ENCODE measurements around the gene ZBTB22.

The ZBTB22 gene

DNA sequence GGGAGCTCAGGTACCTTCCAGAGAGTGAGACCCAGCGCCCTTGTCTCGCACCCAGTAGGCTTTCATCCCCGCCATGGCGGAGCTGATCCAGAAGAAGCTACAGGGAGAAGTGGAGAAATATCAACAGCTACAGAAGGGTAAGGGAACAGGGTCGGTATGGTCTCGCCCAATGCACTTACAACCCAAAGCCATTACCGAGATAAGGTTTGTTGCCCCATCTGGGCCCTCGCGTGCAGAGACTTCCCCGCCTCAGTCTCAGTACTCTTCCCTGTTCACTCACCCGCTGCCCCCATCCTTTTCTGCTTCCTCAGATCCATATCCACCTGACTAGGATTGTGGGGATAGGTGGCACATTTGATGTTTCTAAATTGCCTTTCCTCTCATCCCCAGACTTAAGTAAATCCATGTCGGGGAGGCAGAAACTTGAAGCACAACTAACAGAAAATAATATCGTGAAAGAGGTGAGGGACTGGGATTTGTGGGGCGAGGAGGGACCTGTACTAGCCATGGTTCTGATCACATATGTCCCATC is 27.7 kb downstream of the ZBTB22 start:
- Histone ChIP-seq H3K18ac (ENCODE audit: low read depth in 1 of 2, low read length in 2 of 2) (peak overlapping the region in 1 of 2 experiments; percentile 63), H3K36me3 (ENCODE audit: control insufficient read depth in 1 of 2, insufficient read depth in 2 of 2, low read depth in 1 of 2, low read length in 2 of 2) (peaks cover 48 to 74% of the 10 kb centered on the region in 2 experiments), H2BK12ac (ENCODE audit: low read length in 2 of 2) (no peak overlapping the region), H3K14ac (ENCODE audit: low read length in 2 of 2) (no peak overlapping the region), H3K4me2 (ENCODE audit: low read length, poor library complexity, severe bottlenecking) (peak overlapping the region; percentile 78), H3K27me3 (ENCODE audit: control insufficient read depth in 1 of 2, insufficient read depth in 1 of 2, low read length in 2 of 2) (no peaks in the 10 kb centered on the region), H4K91ac (ENCODE audit: low read length) (peak overlapping the region; percentile 66), H3K4ac (ENCODE audit: low read depth in 1 of 2, low read length in 2 of 2) (peak overlapping the region; percentile 8 to 9), H3K27ac (ENCODE audit: low read length, poor library complexity, severe bottlenecking) (no peak overlapping the region), H2AK5ac (ENCODE audit: low read length, severe bottlenecking) (no peak overlapping the region), H2AFZ (ENCODE audit: low read depth, low read length) (no peak overlapping the region), H2BK15ac (ENCODE audit: low read depth, poor library complexity, severe bottlenecking) (no peak overlapping the region), H2BK120ac (ENCODE audit: low read depth, low read length) (no peak overlapping the region), H3K4me1 (ENCODE audit: control insufficient read depth, insufficient read depth, low read depth, low read length) (peaks cover 15% of the 10 kb centered on the region), H3K79me1 (replicated peaks; ENCODE audit: low read length, poor library complexity, severe bottlenecking) (peaks cover 35% of the 10 kb centered on the region), H3K9ac (ENCODE audit: low read length) (peak overlapping the region; percentile 96), H3K9me3 (ENCODE audit: control insufficient read depth, low read length) (no peaks in the 10 kb centered on the region), H3K4me3 (ENCODE audit: insufficient read depth in 1 of 2, low read depth in 1 of 2, low read length in 2 of 2) (peak overlapping the region; percentile 73 to 97), H2BK5ac (ENCODE audit: low read depth, low read length, poor library complexity, severe bottlenecking) (no peak overlapping the region), H3K23ac (ENCODE audit: low read length in 2 of 2) (no peak overlapping the region), H4K8ac (ENCODE audit: low read length) (peak overlapping the region; percentile 21)
- WGBS, result 13% methylated on average over 8 of the region's 14 CpGs
- peak; percentile 56 for DNase-seq

DNA sequence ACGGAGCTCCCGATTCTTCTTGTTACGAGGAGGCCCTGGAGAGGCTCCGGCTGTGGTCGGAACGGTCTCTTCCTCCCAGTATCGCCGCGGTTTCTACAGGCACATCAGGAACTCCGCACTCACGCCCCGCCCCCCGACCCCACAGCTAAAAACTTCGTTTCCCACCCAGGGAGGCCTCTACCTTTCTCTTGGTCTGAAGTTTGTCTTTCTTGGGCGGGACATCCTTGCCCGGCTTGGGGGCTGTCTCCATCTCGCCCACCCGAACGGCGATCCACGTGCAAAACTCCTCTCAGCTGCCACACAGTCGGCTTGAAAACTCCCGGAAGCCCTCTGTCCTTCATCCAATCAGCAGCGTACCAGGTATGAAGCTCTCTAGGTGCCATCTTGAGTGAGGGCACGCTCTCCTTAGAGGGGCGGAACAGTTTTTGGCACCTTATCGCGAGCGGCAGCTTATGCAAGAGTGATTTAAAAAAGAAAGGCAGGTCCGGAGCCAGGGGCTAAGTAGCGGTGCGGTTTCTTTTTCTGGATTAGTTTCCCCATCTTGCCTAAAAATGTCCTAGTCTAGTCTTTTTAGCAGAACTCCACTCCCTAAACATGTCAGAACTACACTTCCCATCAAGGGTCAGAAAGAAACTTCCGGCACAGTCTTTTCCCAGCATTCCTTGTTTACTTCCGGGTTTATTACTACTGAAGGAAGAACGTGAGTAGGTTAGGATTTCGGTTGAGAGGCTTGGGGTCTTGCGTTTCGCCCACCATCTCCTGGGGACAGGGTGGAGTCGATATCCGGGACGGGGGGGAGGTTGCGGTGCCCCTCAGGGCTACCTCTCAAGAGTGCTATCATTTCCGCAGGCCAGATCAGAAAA is 28.4 kb downstream of the ZBTB22 start, which contains the start of the genes PFDN6 and WDR46:
TSS of gene PFDN6 (plus strand) at position 681 of the 863 bp plus-strand sequence. CDS start 256 bp downstream, outside the sequence.
TSS of gene WDR46 (minus strand) at position 319 of the 863 bp plus-strand sequence. CDS start at position 250, 69 bp downstream.
- Histone ChIP-seq H4K8ac (ENCODE audit: low read length) (peak within 1 kb of the TSS; percentile 21), H2BK5ac (ENCODE audit: low read depth, low read length, poor library complexity, severe bottlenecking) (peak within 1 kb of the TSS; percentile 15)

DNA sequence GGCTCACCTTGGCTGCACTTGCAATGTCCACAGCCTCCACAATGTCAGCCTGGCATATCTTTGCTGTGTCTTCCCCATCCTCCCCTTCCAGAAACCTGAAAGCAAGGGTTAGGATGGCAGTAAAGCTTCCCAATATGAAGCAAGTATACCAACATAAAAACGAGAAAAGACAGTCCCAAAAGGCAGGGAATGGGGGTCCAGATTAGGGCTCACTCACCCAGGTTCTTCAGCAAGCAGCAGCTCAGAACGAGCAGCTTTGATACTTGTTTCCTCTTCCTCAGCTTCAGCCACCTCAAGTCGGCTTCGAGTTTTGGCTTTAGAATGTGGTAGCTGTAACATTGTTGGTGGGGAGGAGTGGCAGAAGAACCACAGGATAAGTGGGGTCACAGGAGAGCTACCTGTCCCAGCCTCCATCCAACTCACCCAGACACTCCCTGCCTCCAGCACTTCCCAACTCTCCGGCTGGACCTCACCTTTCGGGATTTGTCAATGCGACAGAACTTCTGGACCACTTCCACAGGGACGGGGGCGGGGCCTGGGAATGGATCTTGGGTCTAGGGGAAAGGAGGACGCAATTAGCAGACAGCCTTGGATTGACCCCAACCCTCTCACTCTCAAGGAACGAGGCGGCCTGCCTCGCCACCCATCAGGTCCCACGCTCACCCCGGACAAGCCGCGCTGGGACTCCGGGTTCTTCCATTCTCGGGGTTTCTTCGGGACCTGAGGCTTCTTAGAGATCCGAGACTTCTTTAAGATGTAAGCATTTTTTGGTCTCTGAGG is 29.2 kb downstream of the ZBTB22 start:
- no peak overlapping the region for H3K23ac ChIP-seq (ENCODE audit: low read length in 2 of 2)
- no peak overlapping the region for H2BK15ac ChIP-seq (ENCODE audit: low read depth, poor library complexity, severe bottlenecking)
- peaks cover 15% of the 10 kb centered on the region for H3K4me1 ChIP-seq (ENCODE audit: control insufficient read depth, insufficient read depth, low read depth, low read length)
- no peak overlapping the region for H2AFZ ChIP-seq (ENCODE audit: low read depth, low read length)
- peaks cover 47 to 74% of the 10 kb centered on the region in 2 experiments for H3K36me3 ChIP-seq (ENCODE audit: control insufficient read depth in 1 of 2, insufficient read depth in 2 of 2, low read depth in 1 of 2, low read length in 2 of 2)
- H3K4me2 ChIP-seq (ENCODE audit: low read length, poor library complexity, severe bottlenecking), result peak overlapping the region; percentile 73
- peak overlapping the region; percentile 96 for H3K9ac ChIP-seq (ENCODE audit: low read length)
- 20% methylated on average over 13 of the region's 21 CpGs for WGBS
- H3K14ac ChIP-seq (ENCODE audit: low read length in 2 of 2), result no peak overlapping the region
- peak overlapping the region; percentile 15 for H2BK5ac ChIP-seq (ENCODE audit: low read depth, low read length, poor library complexity, severe bottlenecking)
- no peaks in the 10 kb centered on the region for H3K9me3 ChIP-seq (ENCODE audit: control insufficient read depth, low read length)
- DNase-seq, result no peak
- H3K79me1 ChIP-seq (replicated peaks; ENCODE audit: low read length, poor library complexity, severe bottlenecking), result peaks cover 36% of the 10 kb centered on the region
- no peak overlapping the region for H3K27ac ChIP-seq (ENCODE audit: low read length, poor library complexity, severe bottlenecking)
- no peak overlapping the region for H2AK5ac ChIP-seq (ENCODE audit: low read length, severe bottlenecking)
- peak overlapping the region; percentile 31 for H4K91ac ChIP-seq (ENCODE audit: low read length)
- no peak overlapping the region for H3K18ac ChIP-seq (ENCODE audit: low read depth in 1 of 2, low read length in 2 of 2)
- no peak overlapping the region for H2BK12ac ChIP-seq (ENCODE audit: low read length in 2 of 2)
- H4K8ac ChIP-seq (ENCODE audit: low read length), result peak overlapping the region; percentile 9
- no peaks in the 10 kb centered on the region for H3K27me3 ChIP-seq (ENCODE audit: control insufficient read depth in 1 of 2, insufficient read depth in 1 of 2, low read length in 2 of 2)
- H3K4me3 ChIP-seq (ENCODE audit: insufficient read depth in 1 of 2, low read depth in 1 of 2, low read length in 2 of 2), result peak overlapping the region; percentile 73 to 97
- H3K4ac ChIP-seq (ENCODE audit: low read depth in 1 of 2, low read length in 2 of 2), result peak overlapping the region in 1 of 2 experiments; percentile 43
- no peak overlapping the region for H2BK120ac ChIP-seq (ENCODE audit: low read depth, low read length)

More for the DNA sequence above, 28.4 kb downstream of the ZBTB22 start, which contains the start of the genes PFDN6 and WDR46:
- H3K9me3 ChIP-seq (ENCODE audit: control insufficient read depth, low read length), result no peaks in the 10 kb centered on the region
- peak; percentile 96 for DNase-seq
- H3K23ac ChIP-seq (ENCODE audit: low read length in 2 of 2), result no peak within 1 kb of the TSS
- H3K18ac ChIP-seq (ENCODE audit: low read depth in 1 of 2, low read length in 2 of 2), result peak within 1 kb of the TSS; percentile 52 to 63
- H3K4me1 ChIP-seq (ENCODE audit: control insufficient read depth, insufficient read depth, low read depth, low read length), result peaks cover 15% of the 10 kb centered on the region
- H3K36me3 ChIP-seq (ENCODE audit: control insufficient read depth in 1 of 2, insufficient read depth in 2 of 2, low read depth in 1 of 2, low read length in 2 of 2), result peaks cover 45 to 74% of the 10 kb centered on the region in 2 experiments
- peak within 1 kb of the TSS in 1 of 2 experiments; percentile 69 for H3K14ac ChIP-seq (ENCODE audit: low read length in 2 of 2)
- H4K91ac ChIP-seq (ENCODE audit: low read length), result peak within 1 kb of the TSS; percentile 66
- WGBS, result under 1% methylated on average over 42 of the region's 43 CpGs
- peak within 1 kb of the TSS; percentile 90 for H2AFZ ChIP-seq (ENCODE audit: low read depth, low read length)
- H3K9ac ChIP-seq (ENCODE audit: low read length), result peak within 1 kb of the TSS; percentile 96
- no peak within 1 kb of the TSS for H2AK5ac ChIP-seq (ENCODE audit: low read length, severe bottlenecking)
- H3K79me1 ChIP-seq (replicated peaks; ENCODE audit: low read length, poor library complexity, severe bottlenecking), result peaks cover 37% of the 10 kb centered on the region
- H2BK12ac ChIP-seq (ENCODE audit: low read length in 2 of 2), result no peak within 1 kb of the TSS
- no peaks in the 10 kb centered on the region for H3K27me3 ChIP-seq (ENCODE audit: control insufficient read depth in 1 of 2, insufficient read depth in 1 of 2, low read length in 2 of 2)
- no peak within 1 kb of the TSS for H2BK120ac ChIP-seq (ENCODE audit: low read depth, low read length)
- H3K27ac ChIP-seq (ENCODE audit: low read length, poor library complexity, severe bottlenecking), result peak within 1 kb of the TSS; percentile 59
- peak within 1 kb of the TSS; percentile 9 to 57 for H3K4ac ChIP-seq (ENCODE audit: low read depth in 1 of 2, low read length in 2 of 2)
- peak within 1 kb of the TSS; percentile 73 to 97 for H3K4me3 ChIP-seq (ENCODE audit: insufficient read depth in 1 of 2, low read depth in 1 of 2, low read length in 2 of 2)
- peak within 1 kb of the TSS; percentile 78 for H3K4me2 ChIP-seq (ENCODE audit: low read length, poor library complexity, severe bottlenecking)
- no peak within 1 kb of the TSS for H2BK15ac ChIP-seq (ENCODE audit: low read depth, poor library complexity, severe bottlenecking)

Measured in mesenchymal stem cell (in vitro differentiated cells and primary cell).